SK-N-SH (cell line): Measurements from ENCODE around the gene FAM174B. TPM values are rescaled to one million over a fixed set of nuclear protein-coding genes. Genes with fewer than 3 reads are reported as not detected.

Experiments used
- CTCF ChIA-PET: fragments of 300-600, 350-600 bp; formaldehyde crosslinking; extraction: SDS; loops from one replicate; lab custom pipeline; 2021; lab: Yijun Ruan, JAX
- POLR2A ChIA-PET: fragments of 350-600 bp; sonication (Branson Sonifier 250); formaldehyde crosslinking; extraction: SDS; loops from one replicate; lab custom pipeline; 2020; ENCODE audit warnings: antibody characterized with exemption, inconsistent platforms; lab: Yijun Ruan, JAX
- DNase-seq: peaks from one replicate; pipeline ENCODE4 v3.0.0; 2012
- H2AFZ ChIP-seq: fragments of 200-600 bp; sonication (generic); 2 replicates; pipeline ENCODE4 v1.8.1; 2016; ENCODE audit warnings: antibody characterized with exemption, mild to moderate bottlenecking, low read depth
- H3F3A ChIP-seq: fragments of 200-600 bp; sonication (generic); replicated peaks from 2 replicates; pipeline ENCODE3; 2016; ENCODE audit warnings: antibody characterized with exemption, mild to moderate bottlenecking; ENCODE audit not compliant: insufficient read depth
- H3K27ac ChIP-seq, 2 experiments: fragments of 200-500 bp in 1 of 2; fragments of 200-600 bp in 1 of 2; sonication (Bioruptor generic) in 1 of 2; sonication (generic), shearing (Covaris generic) in 1 of 2; 2 replicates each; pipeline versions ENCODE4 v1.5.1 to v1.6.1; 2014 to 2016; ENCODE audit warnings: low read depth in 2 of 2, inconsistent platforms in 1 of 2, low read length in 1 of 2, mild to moderate bottlenecking in 1 of 2, mixed read lengths in 1 of 2
- H3K27me3 ChIP-seq: fragments of 200-600 bp; sonication (generic), shearing (Covaris generic); 2 replicates; pipeline ENCODE4 v1.6.1; 2016; ENCODE audit warnings: mixed run types; ENCODE audit not compliant: insufficient read depth
- H3K36me3 ChIP-seq, 2 experiments: fragments of 200-500 bp in 1 of 2; fragments of 200-600 bp in 1 of 2; sonication (Bioruptor generic) in 1 of 2; sonication (generic) in 1 of 2; replicated peaks in 1 of 2; 2 replicates each; pipeline versions ENCODE3 to v1.5.1; 2014 to 2016; ENCODE audit warnings: low read length in 1 of 2, mild to moderate bottlenecking in 1 of 2; ENCODE audit not compliant: insufficient read depth in 2 of 2, control insufficient read depth in 1 of 2
- H3K4me1 ChIP-seq, 2 experiments: fragments of 200-500 bp in 1 of 2; fragments of 200-600 bp in 1 of 2; sonication (Bioruptor generic) in 1 of 2; sonication (generic), shearing (Covaris generic) in 1 of 2; 2 replicates each; pipeline versions ENCODE4 v1.5.1 to v1.6.1; 2014 to 2016; ENCODE audit warnings: low read depth in 1 of 2, low read length in 1 of 2, mixed run types in 1 of 2; ENCODE audit not compliant: insufficient read depth in 2 of 2, control insufficient read depth in 1 of 2
- H3K4me2 ChIP-seq: fragments of 200-600 bp; sonication (generic), shearing (Covaris generic); 2 replicates; pipeline ENCODE4 v1.6.1; 2017; ENCODE audit warnings: mixed run types
- H3K4me3 ChIP-seq, 2 experiments: fragments of 200-500 bp in 1 of 2; fragments of 200-600 bp in 1 of 2; sonication (Bioruptor generic) in 1 of 2; sonication (generic), shearing (Covaris generic) in 1 of 2; 2 replicates each; pipeline versions ENCODE4 v1.5.1 to v1.8.1; 2014 to 2016; ENCODE audit warnings: low read depth in 2 of 2, inconsistent platforms in 1 of 2, low read length in 1 of 2, mild to moderate bottlenecking in 1 of 2, mixed read lengths in 1 of 2, moderate library complexity in 1 of 2
- H3K79me2 ChIP-seq: fragments of 200-600 bp; sonication (generic); 2 replicates; pipeline ENCODE4 v1.8.1; 2017; ENCODE audit warnings: mild to moderate bottlenecking; ENCODE audit not compliant: insufficient read depth
- H3K9ac ChIP-seq: fragments of 200-600 bp; sonication (generic); 2 replicates; pipeline ENCODE4 v1.6.1; 2017; ENCODE audit warnings: mixed run types
- H3K9me2 ChIP-seq: fragments of 200-600 bp; sonication (generic); 2 replicates; pipeline ENCODE4 v1.6.1; 2017; ENCODE audit warnings: mixed run types
- H3K9me3 ChIP-seq: fragments of 200-600 bp; sonication (generic); 2 replicates; pipeline ENCODE4 v1.6.1; 2017; ENCODE audit warnings: mixed run types, mild to moderate bottlenecking, moderate library complexity
- H4K20me1 ChIP-seq: fragments of 200-600 bp; sonication (generic); 2 replicates; pipeline ENCODE4 v1.6.1; 2017; ENCODE audit warnings: mild to moderate bottlenecking, mixed run types; ENCODE audit not compliant: insufficient read depth
- EP300 ChIP-seq, 2 experiments: IDR thresholded peaks; 2 replicates each; pipeline versions ENCODE4 v1.4.0 to v1.6.1; 2012; ENCODE audit warnings: borderline replicate concordance in 1 of 2, low read depth in 1 of 2, low read length in 1 of 2
- EZH2phosphoT487 ChIP-seq: fragments of 200-600 bp; sonication (generic); IDR thresholded peaks from 2 replicates; pipeline ENCODE4 v1.6.1; 2017; ENCODE audit warnings: low read depth, mixed run types, mild to moderate bottlenecking, antibody characterized with exemption, moderate library complexity, borderline replicate concordance
- FOSL2 ChIP-seq: IDR thresholded peaks from 2 replicates; pipeline ENCODE4 v1.4.0; 2012; ENCODE audit warnings: low read depth, mild to moderate bottlenecking, moderate library complexity, borderline replicate concordance
- FOXJ3 ChIP-seq: sonication (generic); formaldehyde crosslinking; IDR thresholded peaks from 2 replicates; pipeline ENCODE4 v1.5.1; 2020; ENCODE audit warnings: mild to moderate bottlenecking, missing genetic modification reagents
- FOXM1 ChIP-seq: IDR thresholded peaks from 2 replicates; pipeline ENCODE4 v1.4.0; 2012; ENCODE audit warnings: low read depth, mild to moderate bottlenecking
- GABPA ChIP-seq: IDR thresholded peaks from 2 replicates; pipeline ENCODE4 v1.4.0; 2012; ENCODE audit warnings: low read depth, mild to moderate bottlenecking
- JUND ChIP-seq: IDR thresholded peaks from 2 replicates; pipeline ENCODE4 v1.4.0; 2012
- NRF1 ChIP-seq: IDR thresholded peaks from 2 replicates; pipeline ENCODE4 v1.6.1; 2012; ENCODE audit warnings: low read depth, mild to moderate bottlenecking, low read length
- POLR2AphosphoS5 ChIP-seq: IDR thresholded peaks from 2 replicates; pipeline ENCODE4 v1.6.1; 2012; ENCODE audit warnings: low read depth, low read length
- RAD21 ChIP-seq: IDR thresholded peaks from 2 replicates; pipeline ENCODE4 v1.6.1; 2012; ENCODE audit warnings: mild to moderate bottlenecking, low read length
- RFX5 ChIP-seq: IDR thresholded peaks from 2 replicates; pipeline ENCODE4 v1.6.1; 2012; ENCODE audit warnings: mild to moderate bottlenecking, improper control_type of control experiment, low read length
- RXRA ChIP-seq: IDR thresholded peaks from 2 replicates; pipeline ENCODE4 v1.4.0; 2012; ENCODE audit warnings: low read depth, mild to moderate bottlenecking, borderline replicate concordance
- SMC3 ChIP-seq: IDR thresholded peaks from 2 replicates; pipeline ENCODE4 v1.6.1; 2012; ENCODE audit warnings: low read depth, low read length, improper control_type of control experiment
- TAF1 ChIP-seq: IDR thresholded peaks from 2 replicates; pipeline ENCODE4 v1.6.1; 2012; ENCODE audit warnings: low read depth, mild to moderate bottlenecking, low read length, moderate library complexity, borderline replicate concordance
- TCF12 ChIP-seq: IDR thresholded peaks from 2 replicates; pipeline ENCODE4 v1.4.0; 2012
- YY1 ChIP-seq: IDR thresholded peaks from 2 replicates; pipeline ENCODE4 v1.4.0; 2012; ENCODE audit warnings: low read depth, mild to moderate bottlenecking
- WGBS: methylation state at CpG from one replicate; pipeline ENCODE4 v1.1.6; 2017; ENCODE audit warnings: low lambda C conversion rate; 5-methylcytosine and 5-hydroxymethylcytosine counted together
- polyA plus RNA-seq, 3 experiments: library from polyadenylated mRNA; depleted of rRNA; stranded (reverse); fragments of >200 nt; gene quantifications; 2 replicates each; pipeline ENCODE4 v1.2.3, GENCODE V29; 2012
- TF ChIP-seq, protein P1 (sequence below): fragments of 150-350 bp; IDR thresholded peaks from 2 replicates; pipeline ENCODE4 v1.6.1; 2016; ENCODE audit warnings: mild to moderate bottlenecking, low read depth, low read length
- TF ChIP-seq, protein P2 (sequence below): IDR thresholded peaks from 2 replicates; pipeline ENCODE4 v1.4.0; 2012; ENCODE audit warnings: low read depth
- TF ChIP-seq, protein P3 (sequence below): IDR thresholded peaks from 2 replicates; pipeline ENCODE4 v1.4.0; 2012; ENCODE audit warnings: low read depth, borderline replicate concordance
- TF ChIP-seq, protein P4 (sequence below): IDR thresholded peaks from 2 replicates; pipeline ENCODE4 v1.6.1; 2012; ENCODE audit warnings: mild to moderate bottlenecking, low read depth, low read length, moderate library complexity

Gene FAM174B
- polyA plus RNA-seq, 1 of the 3 experiments (the other 2 are of a cell fraction) = 0.30 TPM

DNA sequence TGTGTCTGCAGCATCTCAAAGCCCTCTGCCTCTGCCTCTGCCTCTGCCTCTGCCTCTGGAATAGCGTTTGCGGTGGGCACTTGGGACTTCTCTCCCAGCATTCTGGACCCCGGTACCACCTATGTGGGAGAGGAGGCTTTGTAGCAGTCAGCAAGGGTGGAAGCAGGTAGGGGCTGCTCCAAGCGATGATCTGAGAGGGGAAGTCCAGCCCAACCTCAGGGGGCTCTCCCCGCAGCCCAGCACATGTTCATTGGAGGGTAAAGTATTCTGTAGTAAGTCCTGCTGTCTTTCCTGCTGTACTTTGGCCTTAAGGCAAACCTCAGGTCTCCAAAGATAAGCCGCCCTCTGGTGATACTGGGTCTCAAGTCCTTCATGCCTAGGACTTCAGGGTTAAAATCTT lies 68.6 kb downstream of the FAM174B start:
- H3K79me2 ChIP-seq = no peaks in the 10 kb centered on the region
- H4K20me1 ChIP-seq = no peaks in the 10 kb centered on the region
- 28% methylated on average over 4 of the region's 6 CpGs for WGBS

More for the DNA sequence above, 68.6 kb downstream of the FAM174B start:
- H2AFZ ChIP-seq = no peak overlapping the region
- no peak overlapping the region for H3K27ac ChIP-seq
- no peak overlapping the region for H3K9ac ChIP-seq
- ChIA-PET POLR2A (no interaction called here), CTCF (no interaction called here)
- no peaks in the 10 kb centered on the region for H3K36me3 ChIP-seq
- no peaks in the 10 kb centered on the region for H3K9me3 ChIP-seq
- no peaks in the 10 kb centered on the region for H3K4me1 ChIP-seq
- TF ChIP-seq YY1 (no peak), TAF1 (no peak), SMC3 (no peak), FOXJ3 (CRISPR knock-in tag) (no peak), FOSL2 (no peak), EP300 (IDR thresholded peaks at IDR 0.05; ENCODE audit: borderline replicate concordance in 1 of 2, low read depth in 1 of 2, low read length in 1 of 2) (no peak), RFX5 (no peak), POLR2AphosphoS5 (no peak), RXRA (no peak), EZH2phosphoT487 (no peak), FOXM1 (no peak), TCF12 (no peak), NRF1 (no peak), RAD21 (no peak), JUND (no peak), GABPA (no peak)
- TF ChIP-seq, protein P1, sequence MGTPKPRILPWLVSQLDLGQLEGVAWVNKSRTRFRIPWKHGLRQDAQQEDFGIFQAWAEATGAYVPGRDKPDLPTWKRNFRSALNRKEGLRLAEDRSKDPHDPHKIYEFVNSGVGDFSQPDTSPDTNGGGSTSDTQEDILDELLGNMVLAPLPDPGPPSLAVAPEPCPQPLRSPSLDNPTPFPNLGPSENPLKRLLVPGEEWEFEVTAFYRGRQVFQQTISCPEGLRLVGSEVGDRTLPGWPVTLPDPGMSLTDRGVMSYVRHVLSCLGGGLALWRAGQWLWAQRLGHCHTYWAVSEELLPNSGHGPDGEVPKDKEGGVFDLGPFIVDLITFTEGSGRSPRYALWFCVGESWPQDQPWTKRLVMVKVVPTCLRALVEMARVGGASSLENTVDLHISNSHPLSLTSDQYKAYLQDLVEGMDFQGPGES = no peak
- TF ChIP-seq, protein P2, sequence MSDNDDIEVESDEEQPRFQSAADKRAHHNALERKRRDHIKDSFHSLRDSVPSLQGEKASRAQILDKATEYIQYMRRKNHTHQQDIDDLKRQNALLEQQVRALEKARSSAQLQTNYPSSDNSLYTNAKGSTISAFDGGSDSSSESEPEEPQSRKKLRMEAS = no peak
- TF ChIP-seq, protein P3, sequence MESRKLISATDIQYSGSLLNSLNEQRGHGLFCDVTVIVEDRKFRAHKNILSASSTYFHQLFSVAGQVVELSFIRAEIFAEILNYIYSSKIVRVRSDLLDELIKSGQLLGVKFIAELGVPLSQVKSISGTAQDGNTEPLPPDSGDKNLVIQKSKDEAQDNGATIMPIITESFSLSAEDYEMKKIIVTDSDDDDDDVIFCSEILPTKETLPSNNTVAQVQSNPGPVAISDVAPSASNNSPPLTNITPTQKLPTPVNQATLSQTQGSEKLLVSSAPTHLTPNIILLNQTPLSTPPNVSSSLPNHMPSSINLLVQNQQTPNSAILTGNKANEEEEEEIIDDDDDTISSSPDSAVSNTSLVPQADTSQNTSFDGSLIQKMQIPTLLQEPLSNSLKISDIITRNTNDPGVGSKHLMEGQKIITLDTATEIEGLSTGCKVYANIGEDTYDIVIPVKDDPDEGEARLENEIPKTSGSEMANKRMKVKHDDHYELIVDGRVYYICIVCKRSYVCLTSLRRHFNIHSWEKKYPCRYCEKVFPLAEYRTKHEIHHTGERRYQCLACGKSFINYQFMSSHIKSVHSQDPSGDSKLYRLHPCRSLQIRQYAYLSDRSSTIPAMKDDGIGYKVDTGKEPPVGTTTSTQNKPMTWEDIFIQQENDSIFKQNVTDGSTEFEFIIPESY = no peak
- TF ChIP-seq, protein P4, sequence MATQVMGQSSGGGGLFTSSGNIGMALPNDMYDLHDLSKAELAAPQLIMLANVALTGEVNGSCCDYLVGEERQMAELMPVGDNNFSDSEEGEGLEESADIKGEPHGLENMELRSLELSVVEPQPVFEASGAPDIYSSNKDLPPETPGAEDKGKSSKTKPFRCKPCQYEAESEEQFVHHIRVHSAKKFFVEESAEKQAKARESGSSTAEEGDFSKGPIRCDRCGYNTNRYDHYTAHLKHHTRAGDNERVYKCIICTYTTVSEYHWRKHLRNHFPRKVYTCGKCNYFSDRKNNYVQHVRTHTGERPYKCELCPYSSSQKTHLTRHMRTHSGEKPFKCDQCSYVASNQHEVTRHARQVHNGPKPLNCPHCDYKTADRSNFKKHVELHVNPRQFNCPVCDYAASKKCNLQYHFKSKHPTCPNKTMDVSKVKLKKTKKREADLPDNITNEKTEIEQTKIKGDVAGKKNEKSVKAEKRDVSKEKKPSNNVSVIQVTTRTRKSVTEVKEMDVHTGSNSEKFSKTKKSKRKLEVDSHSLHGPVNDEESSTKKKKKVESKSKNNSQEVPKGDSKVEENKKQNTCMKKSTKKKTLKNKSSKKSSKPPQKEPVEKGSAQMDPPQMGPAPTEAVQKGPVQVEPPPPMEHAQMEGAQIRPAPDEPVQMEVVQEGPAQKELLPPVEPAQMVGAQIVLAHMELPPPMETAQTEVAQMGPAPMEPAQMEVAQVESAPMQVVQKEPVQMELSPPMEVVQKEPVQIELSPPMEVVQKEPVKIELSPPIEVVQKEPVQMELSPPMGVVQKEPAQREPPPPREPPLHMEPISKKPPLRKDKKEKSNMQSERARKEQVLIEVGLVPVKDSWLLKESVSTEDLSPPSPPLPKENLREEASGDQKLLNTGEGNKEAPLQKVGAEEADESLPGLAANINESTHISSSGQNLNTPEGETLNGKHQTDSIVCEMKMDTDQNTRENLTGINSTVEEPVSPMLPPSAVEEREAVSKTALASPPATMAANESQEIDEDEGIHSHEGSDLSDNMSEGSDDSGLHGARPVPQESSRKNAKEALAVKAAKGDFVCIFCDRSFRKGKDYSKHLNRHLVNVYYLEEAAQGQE = no peak
- H3K4me2 ChIP-seq = no peak overlapping the region
- no peaks in the 10 kb centered on the region for H3F3A ChIP-seq
- no peaks in the 10 kb centered on the region for H3K27me3 ChIP-seq
- no peak for DNase-seq
- H3K9me2 ChIP-seq = no peaks in the 10 kb centered on the region
- H3K4me3 ChIP-seq = no peak overlapping the region
